Panc1 (cell line): ENCODE measurements around the gene DCAF15. TPM values are rescaled to one million over a fixed set of nuclear protein-coding genes. Genes with fewer than 3 reads are reported as not detected.

ENCODE experiments used
- ATAC-seq: fragments of 200-7000 bp; cut with Tn5 transposase; 2 replicates; pipeline ENCODE4 v1.9.1; 2020; ENCODE audit warnings: mild to moderate bottlenecking, moderate library complexity
- BruUV-seq: library from RNA; stranded (reverse); fragments of 400-500 nt; replicated peaks from 2 replicates; lab custom pipeline; 2021; lab: Mats Ljungman, UMichigan
- CTCF ChIA-PET: fragments of 300-600 bp; sonication (Branson Sonifier 250); formaldehyde crosslinking; loops from one replicate; lab custom pipeline; 2022; ENCODE audit warnings: antibody characterized with exemption; lab: Charles Lee
- POLR2A ChIA-PET: fragments of 300-600 bp; sonication (Branson Sonifier 250); formaldehyde crosslinking; loops from one replicate; lab custom pipeline; 2022; ENCODE audit warnings: antibody characterized with exemption; lab: Charles Lee
- DNase-seq: peaks from one replicate; pipeline ENCODE4 v3.0.0-alpha.2; 2010; ENCODE audit warnings: low read depth, low spot score
- H3K27ac ChIP-seq: 2 replicates; pipeline ENCODE4 v1.5.1; 2011; ENCODE audit warnings: mild to moderate bottlenecking, low read length, inconsistent platforms
- H3K27me3 ChIP-seq: fragments of 200-500 bp; sonication (Bioruptor generic); 2 replicates; pipeline ENCODE4 v1.6.0; 2014; ENCODE audit warnings: low read length, inconsistent platforms; ENCODE audit not compliant: control insufficient read depth, insufficient read depth
- H3K36me3 ChIP-seq: fragments of 200-500 bp; sonication (Bioruptor generic); 2 replicates; pipeline ENCODE4 v1.5.1; 2014; ENCODE audit warnings: inconsistent platforms, mild to moderate bottlenecking, low read length, moderate library complexity; ENCODE audit not compliant: control insufficient read depth, insufficient read depth
- H3K4me1 ChIP-seq: 2 replicates; pipeline ENCODE4 v1.5.1; 2011; ENCODE audit warnings: inconsistent platforms, mild to moderate bottlenecking, low read length, moderate library complexity; ENCODE audit not compliant: control insufficient read depth, insufficient read depth
- H3K4me3 ChIP-seq, 2 experiments: 2 replicates each; pipeline ENCODE4 v1.5.1; 2011 to 2012; ENCODE audit warnings: low read depth in 2 of 2, low read length in 2 of 2, mild to moderate bottlenecking in 2 of 2, inconsistent platforms in 1 of 2, moderate library complexity in 1 of 2
- H3K9me3 ChIP-seq: fragments of 200-500 bp; sonication (Bioruptor generic); 2 replicates; pipeline ENCODE4 v1.5.1; 2014; ENCODE audit warnings: low read depth, mild to moderate bottlenecking, inconsistent platforms, low read length, moderate library complexity; ENCODE audit not compliant: control insufficient read depth, insufficient read depth
- CTCF ChIP-seq: fragments of 450-650 bp; IDR thresholded peaks from 2 replicates; pipeline ENCODE4 v1.5.1; 2017; ENCODE audit warnings: mild to moderate bottlenecking
- POLR2AphosphoS5 ChIP-seq: IDR thresholded peaks from 2 replicates; pipeline ENCODE4 v1.6.1; 2012; ENCODE audit warnings: mild to moderate bottlenecking, low read depth, low read length, moderate library complexity
- REST ChIP-seq, 2 experiments: IDR thresholded peaks; 2 replicates each; pipeline ENCODE4 v1.6.1; 2011 to 2012; ENCODE audit warnings: low read depth in 2 of 2, control low read depth in 1 of 2, low read length in 1 of 2, mild to moderate bottlenecking in 1 of 2, moderate library complexity in 1 of 2; ENCODE audit not compliant: insufficient read depth in 1 of 2
- SIN3A ChIP-seq: IDR thresholded peaks from 2 replicates; pipeline ENCODE4 v1.6.1; 2012; ENCODE audit warnings: low read depth, mild to moderate bottlenecking, low read length, moderate library complexity, borderline replicate concordance; ENCODE audit not compliant: insufficient read depth
- TCF7L2 ChIP-seq: IDR thresholded peaks from 2 replicates; pipeline ENCODE4 v1.6.1; 2011; ENCODE audit warnings: mild to moderate bottlenecking, low read depth, low read length, inconsistent platforms
- in situ Hi-C: cut with HindIII; loops from 2 replicates; pipeline ENCODE4 v1.10.0; 2016; ENCODE audit warnings: low sequenced_read_pairs, low pct_unique_long_range_greater_than_20kb
- intact Hi-C: fragments of 100-400 bp; cut with micrococcal nuclease; formaldehyde crosslinking; loops from one replicate; pipeline ENCODE4 v1.10.0; 2022; ENCODE audit not compliant: unreplicated experiment
- total RNA-seq: library from RNA; stranded (reverse); gene quantifications from one replicate; pipeline ENCODE4 v1.2.1, GENCODE V29; 2021; ENCODE audit not compliant: unreplicated experiment

DCAF15 gene
- total RNA-seq, 1 experiment from 2014 or later, result 38.8 TPM

- intact Hi-C loops (no loop called here), in situ Hi-C loops (no loop called here)
- Histone ChIP-seq H3K36me3 (no peaks in the 10 kb centered on the region; the same call in 1 of the 2 replicates), H3K27me3 (no peaks in the 10 kb centered on the region), H3K27ac (no peak overlapping the region), H3K4me3 (no peak overlapping the region), H3K9me3 (no peaks in the 10 kb centered on the region), H3K4me1 (no peaks in the 10 kb centered on the region)
- CTCF ChIA-PET, result interaction anchor here (0.6 to 0.7 kb wide), 2 partner anchors 236 to 435 kb away, joined by 3 to 4 read pairs; no protein-coding TSS in a partner anchor
- TF ChIP-seq POLR2AphosphoS5, result no peak
- TF ChIP-seq TCF7L2, result no peak
- TF ChIP-seq CTCF, result no peak
- no peak for TF ChIP-seq REST (IDR thresholded peaks at IDR 0.05; ENCODE audit: insufficient read depth in 1 of 2, low read depth in 2 of 2, low read length in 1 of 2)
- TF ChIP-seq SIN3A, result no peak
- no peak for ATAC-seq
- no TSS peak for BruUV-seq
- no peak for DNase-seq
- POLR2A ChIA-PET, result no interaction called here
These were observed 42.9 kb upstream of the DCAF15 start for GRCh38 chr19:13909430-13909829.

GRCh38 chr19:13913352-13913751, 39.0 kb upstream of the DCAF15 start:
- Histone ChIP-seq H3K4me3 (no peak overlapping the region), H3K36me3 (no peaks in the 10 kb centered on the region), H3K27me3 (no peaks in the 10 kb centered on the region), H3K4me1 (no peaks in the 10 kb centered on the region), H3K27ac (no peak overlapping the region), H3K9me3 (no peaks in the 10 kb centered on the region)
- POLR2A ChIA-PET, result no interaction called here
- DNase-seq (no peak), ATAC-seq (no peak)
- CTCF ChIA-PET, result no interaction called here
- BruUV-seq, result no TSS peak
- TF ChIP-seq TCF7L2 (no peak), CTCF (no peak), SIN3A (no peak), REST (IDR thresholded peaks at IDR 0.05; ENCODE audit: insufficient read depth in 1 of 2, low read depth in 2 of 2, low read length in 1 of 2) (no peak), POLR2AphosphoS5 (no peak)
- intact Hi-C loops (no loop called here), in situ Hi-C loops (no loop called here)
